ENCODE measurements around the gene DMAC2.

The DMAC2 gene

DNA sequence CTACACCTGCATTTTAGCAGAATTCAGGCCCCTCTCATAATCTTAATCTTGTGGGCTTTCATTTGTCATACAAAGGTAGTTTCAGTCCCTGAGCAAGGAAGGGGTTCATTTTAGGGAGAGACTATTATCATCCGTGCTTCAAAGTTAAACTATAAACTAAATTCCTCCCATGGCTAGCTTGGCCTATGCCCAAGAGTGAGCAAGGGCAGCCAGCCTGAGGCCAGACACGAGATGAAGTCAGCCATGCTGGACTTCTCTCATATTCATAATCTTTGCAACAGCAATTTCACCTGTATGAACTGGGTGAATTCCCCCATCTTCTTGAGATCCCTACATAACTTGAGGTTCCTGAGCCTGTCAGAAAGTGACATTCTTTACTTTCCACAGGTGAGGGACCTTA is 16.2 kb upstream of the DMAC2 start:
- no peak overlapping the region for H2BK12ac ChIP-seq (ENCODE audit: low read length in 2 of 2)
- 53% methylated on average over 2 of the region's 2 CpGs for WGBS
- no peak overlapping the region for H2BK5ac ChIP-seq (ENCODE audit: low read depth, low read length, poor library complexity, severe bottlenecking)
- H4K91ac ChIP-seq (ENCODE audit: low read length): no peak overlapping the region
- DNase-seq: no peak
- no peaks in the 10 kb centered on the region for H3K9me3 ChIP-seq (ENCODE audit: control insufficient read depth, low read length)
- peaks cover 13 to 38% of the 10 kb centered on the region in 2 experiments for H3K27me3 ChIP-seq (ENCODE audit: control insufficient read depth in 1 of 2, insufficient read depth in 1 of 2, low read length in 2 of 2)
- H3K23ac ChIP-seq (ENCODE audit: low read length in 2 of 2): no peak overlapping the region
- H2AK5ac ChIP-seq (ENCODE audit: low read length, severe bottlenecking): no peak overlapping the region
- H3K27ac ChIP-seq (ENCODE audit: low read length, poor library complexity, severe bottlenecking): no peak overlapping the region
- no peaks in the 10 kb centered on the region for H3K79me1 ChIP-seq (replicated peaks; ENCODE audit: low read length, poor library complexity, severe bottlenecking)
- peak overlapping the region; percentile 41 for H3K9ac ChIP-seq (ENCODE audit: low read length)
- no peak overlapping the region for H4K8ac ChIP-seq (ENCODE audit: low read length)
- H3K36me3 ChIP-seq (ENCODE audit: control insufficient read depth in 1 of 2, insufficient read depth in 2 of 2, low read depth in 1 of 2, low read length in 2 of 2): no peaks in the 10 kb centered on the region
- H2AFZ ChIP-seq (ENCODE audit: low read depth, low read length): no peak overlapping the region
- no peak overlapping the region for H2BK120ac ChIP-seq (ENCODE audit: low read depth, low read length)
- no peak overlapping the region for H3K4me2 ChIP-seq (ENCODE audit: low read length, poor library complexity, severe bottlenecking)
- no peak overlapping the region for H3K4ac ChIP-seq (ENCODE audit: low read depth in 1 of 2, low read length in 2 of 2)
- no peak overlapping the region for H3K18ac ChIP-seq (ENCODE audit: low read depth in 1 of 2, low read length in 2 of 2)
- H2BK15ac ChIP-seq (ENCODE audit: low read depth, poor library complexity, severe bottlenecking): no peak overlapping the region
- no peak overlapping the region for H3K14ac ChIP-seq (ENCODE audit: low read length in 2 of 2)
- H3K4me3 ChIP-seq (ENCODE audit: insufficient read depth in 1 of 2, low read depth in 1 of 2, low read length in 2 of 2): peak overlapping the region in 1 of 2 experiments; percentile 43
- H3K4me1 ChIP-seq (ENCODE audit: control insufficient read depth, insufficient read depth, low read depth, low read length): no peaks in the 10 kb centered on the region

DNA sequence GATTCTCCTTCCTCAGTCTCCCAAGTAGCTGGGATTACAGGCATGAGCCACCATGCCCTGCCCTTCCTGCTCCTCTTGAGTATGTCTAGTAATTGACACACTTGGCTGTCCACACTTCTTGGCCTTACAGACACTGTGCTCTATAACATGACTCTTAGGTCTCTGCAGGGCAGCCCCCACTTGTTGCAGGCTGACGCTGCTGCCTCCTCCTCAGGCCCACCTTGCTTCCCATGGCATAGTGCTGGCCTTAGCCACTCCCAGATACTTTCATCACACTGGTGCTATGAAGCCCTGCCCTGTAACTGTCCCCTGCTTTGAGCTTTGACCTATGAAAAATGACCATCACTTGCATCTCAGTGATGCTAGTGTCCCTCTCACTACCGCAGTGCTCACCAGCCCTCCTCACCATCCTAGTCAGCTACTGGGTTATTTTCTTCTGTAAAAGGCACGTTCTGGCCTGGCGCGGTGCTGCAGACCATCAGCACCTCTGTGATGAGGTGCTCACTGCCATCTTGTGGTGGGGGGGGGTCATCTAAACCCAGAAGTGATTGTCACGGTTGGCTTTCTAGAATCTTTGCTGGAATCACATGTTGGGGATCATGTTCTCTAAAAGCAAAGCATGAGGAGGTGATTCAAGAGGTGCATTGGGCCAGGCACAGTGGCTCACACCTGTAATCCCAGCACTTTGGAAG is 13.0 kb upstream of the DMAC2 start:
- no peaks in the 10 kb centered on the region for H3K9me3 ChIP-seq (ENCODE audit: control insufficient read depth, low read length)
- H3K27ac ChIP-seq (ENCODE audit: low read length, poor library complexity, severe bottlenecking): no peak overlapping the region
- H3K9ac ChIP-seq (ENCODE audit: low read length): no peak overlapping the region
- no peak overlapping the region for H3K4me2 ChIP-seq (ENCODE audit: low read length, poor library complexity, severe bottlenecking)
- H2BK12ac ChIP-seq (ENCODE audit: low read length in 2 of 2): no peak overlapping the region
- no peak overlapping the region for H3K4me3 ChIP-seq (ENCODE audit: insufficient read depth in 1 of 2, low read depth in 1 of 2, low read length in 2 of 2)
- no peaks in the 10 kb centered on the region for H3K79me1 ChIP-seq (replicated peaks; ENCODE audit: low read length, poor library complexity, severe bottlenecking)
- H3K4me1 ChIP-seq (ENCODE audit: control insufficient read depth, insufficient read depth, low read depth, low read length): no peaks in the 10 kb centered on the region
- no peak overlapping the region for H2BK15ac ChIP-seq (ENCODE audit: low read depth, poor library complexity, severe bottlenecking)
- no peak overlapping the region for H2BK120ac ChIP-seq (ENCODE audit: low read depth, low read length)
- H4K91ac ChIP-seq (ENCODE audit: low read length): no peak overlapping the region
- peaks cover 8 to 31% of the 10 kb centered on the region in 2 experiments for H3K27me3 ChIP-seq (ENCODE audit: control insufficient read depth in 1 of 2, insufficient read depth in 1 of 2, low read length in 2 of 2)
- no peak overlapping the region for H2AFZ ChIP-seq (ENCODE audit: low read depth, low read length)
- no peak overlapping the region for H2AK5ac ChIP-seq (ENCODE audit: low read length, severe bottlenecking)
- H3K23ac ChIP-seq (ENCODE audit: low read length in 2 of 2): no peak overlapping the region
- no peak overlapping the region for H3K14ac ChIP-seq (ENCODE audit: low read length in 2 of 2)
- no peak overlapping the region for H3K18ac ChIP-seq (ENCODE audit: low read depth in 1 of 2, low read length in 2 of 2)
- no peaks in the 10 kb centered on the region for H3K36me3 ChIP-seq (ENCODE audit: control insufficient read depth in 1 of 2, insufficient read depth in 2 of 2, low read depth in 1 of 2, low read length in 2 of 2)
- 64% methylated on average over 6 of the region's 6 CpGs for WGBS
- no peak overlapping the region for H2BK5ac ChIP-seq (ENCODE audit: low read depth, low read length, poor library complexity, severe bottlenecking)
- DNase-seq: no peak
- H4K8ac ChIP-seq (ENCODE audit: low read length): no peak overlapping the region
- no peak overlapping the region for H3K4ac ChIP-seq (ENCODE audit: low read depth in 1 of 2, low read length in 2 of 2)

GRCh38 chr19:41449865-41450178 is 10.1 kb upstream of the DMAC2 start:
- WGBS: 86% methylated on average over 1 of the region's 3 CpGs
- H3K79me1 ChIP-seq (replicated peaks; ENCODE audit: low read length, poor library complexity, severe bottlenecking): no peaks in the 10 kb centered on the region
- no peaks in the 10 kb centered on the region for H3K9me3 ChIP-seq (ENCODE audit: control insufficient read depth, low read length)
- H2BK15ac ChIP-seq (ENCODE audit: low read depth, poor library complexity, severe bottlenecking): no peak overlapping the region
- no peak overlapping the region for H3K18ac ChIP-seq (ENCODE audit: low read depth in 1 of 2, low read length in 2 of 2)
- no peak overlapping the region for H2BK12ac ChIP-seq (ENCODE audit: low read length in 2 of 2)
- no peak overlapping the region for H2AK5ac ChIP-seq (ENCODE audit: low read length, severe bottlenecking)
- H3K27me3 ChIP-seq (ENCODE audit: control insufficient read depth in 1 of 2, insufficient read depth in 1 of 2, low read length in 2 of 2): peaks cover 8 to 42% of the 10 kb centered on the region in 2 experiments
- no peak overlapping the region for H3K14ac ChIP-seq (ENCODE audit: low read length in 2 of 2)
- no peak overlapping the region for H3K9ac ChIP-seq (ENCODE audit: low read length)
- H3K36me3 ChIP-seq (ENCODE audit: control insufficient read depth in 1 of 2, insufficient read depth in 2 of 2, low read depth in 1 of 2, low read length in 2 of 2): no peaks in the 10 kb centered on the region
- H3K23ac ChIP-seq (ENCODE audit: low read length in 2 of 2): no peak overlapping the region
- H2AFZ ChIP-seq (ENCODE audit: low read depth, low read length): no peak overlapping the region
- no peak overlapping the region for H4K8ac ChIP-seq (ENCODE audit: low read length)
- no peak overlapping the region for H4K91ac ChIP-seq (ENCODE audit: low read length)
- no peak overlapping the region for H2BK120ac ChIP-seq (ENCODE audit: low read depth, low read length)
- H3K4me2 ChIP-seq (ENCODE audit: low read length, poor library complexity, severe bottlenecking): no peak overlapping the region
- no peak overlapping the region for H3K27ac ChIP-seq (ENCODE audit: low read length, poor library complexity, severe bottlenecking)
- no peaks in the 10 kb centered on the region for H3K4me1 ChIP-seq (ENCODE audit: control insufficient read depth, insufficient read depth, low read depth, low read length)
- no peak for DNase-seq
- H2BK5ac ChIP-seq (ENCODE audit: low read depth, low read length, poor library complexity, severe bottlenecking): no peak overlapping the region
- no peak overlapping the region for H3K4me3 ChIP-seq (ENCODE audit: insufficient read depth in 1 of 2, low read depth in 1 of 2, low read length in 2 of 2)
- H3K4ac ChIP-seq (ENCODE audit: low read depth in 1 of 2, low read length in 2 of 2): no peak overlapping the region

GRCh38 chr19:41449079-41449864 is 9.6 kb upstream of the DMAC2 start:
- no peaks in the 10 kb centered on the region for H3K79me1 ChIP-seq (replicated peaks; ENCODE audit: low read length, poor library complexity, severe bottlenecking)
- H4K8ac ChIP-seq (ENCODE audit: low read length): no peak overlapping the region
- H2AK5ac ChIP-seq (ENCODE audit: low read length, severe bottlenecking): no peak overlapping the region

More at GRCh38 chr19:41449079-41449864, 9.6 kb upstream of the DMAC2 start:
- Histone ChIP-seq H3K36me3 (ENCODE audit: control insufficient read depth in 1 of 2, insufficient read depth in 2 of 2, low read depth in 1 of 2, low read length in 2 of 2) (no peaks in the 10 kb centered on the region), H2AFZ (ENCODE audit: low read depth, low read length) (no peak overlapping the region), H2BK120ac (ENCODE audit: low read depth, low read length) (no peak overlapping the region), H2BK5ac (ENCODE audit: low read depth, low read length, poor library complexity, severe bottlenecking) (no peak overlapping the region), H3K4me1 (ENCODE audit: control insufficient read depth, insufficient read depth, low read depth, low read length) (no peaks in the 10 kb centered on the region), H2BK15ac (ENCODE audit: low read depth, poor library complexity, severe bottlenecking) (no peak overlapping the region), H3K27ac (ENCODE audit: low read length, poor library complexity, severe bottlenecking) (no peak overlapping the region), H3K4ac (ENCODE audit: low read depth in 1 of 2, low read length in 2 of 2) (no peak overlapping the region), H4K91ac (ENCODE audit: low read length) (no peak overlapping the region), H3K9me3 (ENCODE audit: control insufficient read depth, low read length) (no peaks in the 10 kb centered on the region), H3K18ac (ENCODE audit: low read depth in 1 of 2, low read length in 2 of 2) (no peak overlapping the region), H2BK12ac (ENCODE audit: low read length in 2 of 2) (no peak overlapping the region), H3K14ac (ENCODE audit: low read length in 2 of 2) (no peak overlapping the region), H3K27me3 (ENCODE audit: control insufficient read depth in 1 of 2, insufficient read depth in 1 of 2, low read length in 2 of 2) (peaks cover 8 to 42% of the 10 kb centered on the region in 2 experiments), H3K23ac (ENCODE audit: low read length in 2 of 2) (no peak overlapping the region), H3K4me2 (ENCODE audit: low read length, poor library complexity, severe bottlenecking) (no peak overlapping the region), H3K4me3 (ENCODE audit: insufficient read depth in 1 of 2, low read depth in 1 of 2, low read length in 2 of 2) (peak overlapping the region in 1 of 2 experiments; percentile 59), H3K9ac (ENCODE audit: low read length) (peak overlapping the region; percentile 70)
- peak; percentile 68 for DNase-seq
- 34% methylated on average over 18 of the region's 22 CpGs for WGBS

All from mesenchymal stem cell (in vitro differentiated cells and primary cell).